Effector memory CD4-positive, alpha-beta T cell (primary cell): ENCODE measurements around the gene TPM3.

ENCODE experiments used
- DNase-seq, 3 donors: peaks; one replicate each; pipeline ENCODE4 v3.0.0-alpha.2; 2020
- H3K27ac ChIP-seq: 2 replicates; pipeline ENCODE4 v1.7.0; 2013; ENCODE audit warnings: mild to moderate bottlenecking, low read length, moderate library complexity; ENCODE audit not compliant: insufficient read depth, poor library complexity, severe bottlenecking
- H3K27me3 ChIP-seq: replicated peaks from 2 replicates; pipeline ENCODE4 v1.7.0; 2013; ENCODE audit warnings: mild to moderate bottlenecking, low read length; ENCODE audit not compliant: insufficient read depth, control insufficient read depth, poor library complexity, severe bottlenecking
- H3K36me3 ChIP-seq: 2 replicates; pipeline ENCODE4 v1.7.0; 2013; ENCODE audit warnings: mild to moderate bottlenecking, low read length, moderate library complexity; ENCODE audit not compliant: control insufficient read depth, insufficient read depth
- H3K4me1 ChIP-seq: 2 replicates; pipeline ENCODE4 v1.7.0; 2013; ENCODE audit warnings: low read length, mild to moderate bottlenecking; ENCODE audit not compliant: control insufficient read depth, insufficient read depth, poor library complexity, severe bottlenecking
- H3K4me3 ChIP-seq: 2 replicates; pipeline ENCODE4 v1.7.0; 2013; ENCODE audit warnings: low read length, low read depth, mild to moderate bottlenecking; ENCODE audit not compliant: insufficient read depth, poor library complexity, severe bottlenecking
- H3K9me3 ChIP-seq: 2 replicates; pipeline ENCODE4 v1.7.0; 2013; ENCODE audit warnings: mild to moderate bottlenecking, low read length, moderate library complexity; ENCODE audit not compliant: control insufficient read depth

The TPM3 gene

GRCh38 chr1:154186177-154186576, 5.7 kb downstream of the TPM3 start:
- DNase-seq: peak; percentile 16 to 44 (median 38)
- H3K36me3 ChIP-seq: no peaks in the 10 kb centered on the region
- H3K4me1 ChIP-seq: peaks cover 10% of the 10 kb centered on the region
- H3K4me3 ChIP-seq: no peak overlapping the region
- no peak overlapping the region for H3K27ac ChIP-seq
- H3K27me3 ChIP-seq: no peaks in the 10 kb centered on the region
- no peaks in the 10 kb centered on the region for H3K9me3 ChIP-seq

GRCh38 chr1:154183046-154183915, 8.6 kb downstream of the TPM3 start:
- Histone ChIP-seq H3K27ac (peak overlapping the region; percentile 88), H3K27me3 (no peaks in the 10 kb centered on the region), H3K9me3 (no peaks in the 10 kb centered on the region), H3K4me3 (peak overlapping the region; percentile 83), H3K4me1 (peaks cover 38% of the 10 kb centered on the region), H3K36me3 (no peaks in the 10 kb centered on the region)
- DNase-seq: peak; percentile 86 to 93 (median 90)

- DNase-seq: peak; percentile 54 to 64 (median 61)
These were observed 9.4 kb downstream of the TPM3 start for GRCh38 chr1:154182344-154183045.

GRCh38 chr1:154181944-154182343, 10.0 kb downstream of the TPM3 start:
- Histone ChIP-seq H3K4me3 (peak overlapping the region; percentile 83), H3K36me3 (no peaks in the 10 kb centered on the region), H3K4me1 (peaks cover 52% of the 10 kb centered on the region), H3K9me3 (no peaks in the 10 kb centered on the region), H3K27ac (peak overlapping the region; percentile 88), H3K27me3 (no peaks in the 10 kb centered on the region)
- DNase-seq: no peak

More at GRCh38 chr1:154182344-154183045, 9.4 kb downstream of the TPM3 start:
- peak overlapping the region; percentile 83 for H3K4me3 ChIP-seq
- H3K36me3 ChIP-seq: no peaks in the 10 kb centered on the region
- peaks cover 46% of the 10 kb centered on the region for H3K4me1 ChIP-seq
- no peaks in the 10 kb centered on the region for H3K9me3 ChIP-seq
- H3K27me3 ChIP-seq: no peaks in the 10 kb centered on the region
- H3K27ac ChIP-seq: peak overlapping the region; percentile 88

- peak overlapping the region; percentile 58 for H3K27ac ChIP-seq
- peak overlapping the region; percentile 13 for H3K4me3 ChIP-seq
- H3K4me1 ChIP-seq: peaks cover 58% of the 10 kb centered on the region
- H3K27me3 ChIP-seq: no peaks in the 10 kb centered on the region
- H3K9me3 ChIP-seq: no peaks in the 10 kb centered on the region
- no peak for DNase-seq
- H3K36me3 ChIP-seq: peaks cover 9% of the 10 kb centered on the region
These were observed 11.8 kb downstream of the TPM3 start for GRCh38 chr1:154179946-154180687.

DNA sequence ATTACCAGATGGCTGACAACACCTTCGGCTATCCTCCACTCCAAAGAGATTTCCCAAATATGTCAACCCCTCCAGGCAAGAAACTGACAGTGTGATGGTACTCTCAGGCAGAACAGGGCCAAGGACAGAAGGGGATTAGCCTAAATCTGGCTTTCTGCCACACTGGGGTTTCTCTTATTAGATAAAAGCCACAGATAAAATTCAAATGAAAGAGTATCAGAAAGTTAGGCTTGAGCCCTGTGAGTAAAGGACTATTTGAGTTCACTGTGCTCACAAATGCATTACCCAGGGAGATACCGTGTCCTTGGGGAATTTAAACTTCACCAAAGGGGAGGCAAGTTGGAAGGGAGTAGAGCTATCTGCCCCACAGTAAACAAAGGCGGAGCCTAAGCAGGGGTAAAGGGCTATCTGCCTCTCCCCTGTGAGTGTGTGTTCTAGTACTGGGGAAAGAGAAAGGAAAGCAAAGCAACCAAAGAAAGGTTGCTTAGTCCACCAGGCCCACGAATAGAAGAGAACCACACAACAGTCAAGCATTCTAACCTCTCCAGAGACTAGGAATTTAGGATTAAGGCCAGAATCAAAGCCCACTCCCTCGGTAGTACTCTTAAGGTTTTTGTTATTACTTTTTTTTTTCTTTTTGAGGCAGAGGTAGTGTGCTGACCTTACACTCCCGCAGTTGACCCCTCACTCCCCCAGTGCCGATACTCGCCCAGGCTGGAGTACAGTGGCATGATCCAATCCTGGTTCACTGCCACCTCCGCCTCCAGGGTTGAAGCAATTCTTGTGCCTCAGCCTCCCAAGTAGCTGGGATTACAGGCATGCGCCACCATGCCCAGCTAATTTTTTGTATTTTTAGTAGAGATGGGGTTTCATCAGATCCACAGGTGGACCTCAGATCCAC, 12.7 kb downstream of the TPM3 start:
- no peak for DNase-seq
- peak overlapping the region; percentile 2 for H3K4me3 ChIP-seq
- peak overlapping the region; percentile 58 for H3K27ac ChIP-seq
- H3K4me1 ChIP-seq: peaks cover 58% of the 10 kb centered on the region
- peaks cover 15% of the 10 kb centered on the region for H3K36me3 ChIP-seq
- H3K9me3 ChIP-seq: no peaks in the 10 kb centered on the region
- H3K27me3 ChIP-seq: no peaks in the 10 kb centered on the region

- Histone ChIP-seq H3K27me3 (no peaks in the 10 kb centered on the region), H3K4me1 (peaks cover 52% of the 10 kb centered on the region), H3K27ac (peak overlapping the region; percentile 44), H3K4me3 (no peak overlapping the region), H3K9me3 (no peaks in the 10 kb centered on the region), H3K36me3 (peaks cover 23% of the 10 kb centered on the region)
- no peak for DNase-seq
These were observed 13.9 kb downstream of the TPM3 start for GRCh38 chr1:154178013-154178412.

DNA sequence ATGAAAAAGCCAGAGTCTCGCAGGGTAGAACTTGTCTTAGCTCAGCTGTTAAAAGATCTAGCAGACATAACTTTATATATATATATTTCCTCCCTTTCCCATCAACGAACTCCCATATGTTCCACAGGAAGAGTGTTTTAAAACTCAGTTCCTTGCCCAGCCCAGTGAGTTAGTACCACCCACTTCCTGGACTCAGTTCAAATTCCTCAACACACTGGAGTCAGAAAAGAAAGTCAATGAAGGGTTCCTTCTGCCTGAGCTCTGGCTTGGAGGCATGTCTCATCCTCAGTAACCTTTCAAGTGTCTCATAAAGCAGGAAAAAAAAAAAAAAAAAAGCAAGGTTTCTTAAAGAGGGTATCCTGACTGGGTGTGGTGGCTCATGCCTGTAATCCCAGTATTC, 15.6 kb downstream of the TPM3 start:
- Histone ChIP-seq H3K36me3 (peaks cover 40% of the 10 kb centered on the region), H3K4me1 (peaks cover 50% of the 10 kb centered on the region), H3K27me3 (no peaks in the 10 kb centered on the region), H3K27ac (peak overlapping the region; percentile 14), H3K4me3 (no peak overlapping the region), H3K9me3 (no peaks in the 10 kb centered on the region)
- DNase-seq: no peak

DNA sequence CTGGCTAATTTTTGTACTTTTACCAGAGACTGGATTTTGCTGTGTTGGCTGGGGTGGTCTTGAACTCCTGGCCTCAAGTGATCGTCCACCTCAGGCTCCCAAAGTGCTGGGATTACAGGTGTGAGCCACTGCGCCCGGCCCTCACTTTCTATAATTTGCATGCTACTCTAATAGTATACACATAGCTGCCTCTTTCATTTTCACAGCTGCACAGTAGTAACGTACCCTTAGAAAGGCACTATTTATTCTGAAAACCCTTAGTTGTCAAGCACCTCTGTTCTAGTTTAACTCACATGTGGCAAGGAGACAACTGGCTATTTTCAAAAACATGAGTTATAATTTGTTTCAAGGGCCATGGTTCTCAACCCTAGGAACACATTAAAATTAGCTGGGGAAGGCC, 17.2 kb downstream of the TPM3 start:
- peaks cover 33% of the 10 kb centered on the region for H3K4me1 ChIP-seq
- H3K27ac ChIP-seq: no peak overlapping the region

More for the DNA sequence above, 17.2 kb downstream of the TPM3 start:
- no peak for DNase-seq
- Histone ChIP-seq H3K27me3 (no peaks in the 10 kb centered on the region), H3K4me3 (no peak overlapping the region), H3K36me3 (peaks cover 57% of the 10 kb centered on the region), H3K9me3 (no peaks in the 10 kb centered on the region)
